HG02798 (cell line): ENCODE data around the gene SYNPO2.
"Not testable (repeated sequence)": the region's sequence is repeated elsewhere in the genome, so short reads cannot be mapped to it uniquely, and the experiment has no call there.

Experiments
- ATAC-seq: cut with Tn5 transposase; IDR thresholded peaks from one replicate; pipeline ENCODE4 v1.9.1; 2021; ENCODE audit warnings: mild to moderate bottlenecking; ENCODE audit not compliant: unreplicated experiment, poor library complexity

SYNPO2 gene

DNA sequence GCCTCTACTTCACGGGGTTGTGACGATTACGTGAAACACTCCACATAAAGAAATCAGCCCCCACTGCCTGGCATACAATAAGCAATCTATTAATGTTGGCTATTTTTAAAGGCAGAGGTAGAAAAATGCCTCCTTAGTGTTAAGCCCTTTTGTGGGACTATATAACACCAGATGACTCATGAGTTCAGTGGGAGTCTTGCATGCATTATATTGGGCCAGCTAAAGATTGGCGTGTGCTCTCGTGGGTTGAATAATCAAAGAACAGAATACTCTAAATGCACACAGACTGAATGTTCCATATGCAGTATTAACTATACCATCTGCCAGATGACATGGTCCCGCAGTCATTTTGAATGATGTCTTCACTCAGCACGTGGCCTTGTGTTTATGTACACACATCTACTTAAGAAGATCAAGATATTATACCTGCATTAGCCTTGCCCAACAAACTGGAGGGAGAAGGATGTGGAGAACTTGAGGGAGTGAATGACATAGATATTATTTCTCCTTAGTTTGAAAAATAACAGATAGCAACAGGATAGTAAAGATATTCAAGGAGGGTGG is 162.0 kb downstream of the SYNPO2 start:
- no peak for ATAC-seq

DNA sequence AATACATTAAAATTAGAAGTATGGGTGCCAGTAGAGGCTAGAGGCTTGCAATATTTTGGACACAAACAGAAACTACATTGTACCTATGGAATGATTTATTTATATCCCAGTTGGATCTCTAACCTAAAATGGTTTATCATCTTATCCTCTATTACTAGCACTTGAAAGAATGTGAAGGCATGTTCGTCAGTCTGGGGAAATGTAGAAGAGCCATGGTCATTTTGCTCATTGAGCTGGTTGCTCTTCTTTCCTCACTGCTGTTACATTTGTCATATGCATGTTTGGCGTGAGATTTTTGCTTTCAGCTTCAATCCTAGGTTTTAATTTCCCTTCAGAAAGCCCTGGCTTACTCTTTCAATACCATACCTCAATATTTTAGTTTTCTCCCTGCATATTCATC is 164.6 kb downstream of the SYNPO2 start:
- ATAC-seq: no peak

DNA sequence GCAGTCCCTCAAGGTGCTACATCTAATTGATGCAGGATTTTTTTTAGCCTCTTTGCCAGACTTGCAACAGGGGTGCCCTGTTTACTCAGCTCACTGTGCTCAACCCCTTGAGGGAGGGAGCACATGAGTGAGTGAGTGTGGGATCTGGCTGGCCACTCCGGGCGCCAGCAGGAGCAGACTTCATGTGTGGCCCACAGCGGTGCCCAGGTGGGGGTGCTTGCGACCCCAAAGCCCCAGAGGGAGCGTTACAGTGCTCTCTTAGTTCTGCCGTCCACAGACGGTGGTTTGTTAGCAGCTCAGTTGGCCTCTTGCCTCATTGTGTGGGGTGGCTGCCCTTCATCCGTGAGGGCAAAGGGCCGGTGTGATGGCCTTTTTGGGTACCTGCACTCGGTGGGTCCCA is 165.3 kb downstream of the SYNPO2 start:
- no peak for ATAC-seq

DNA sequence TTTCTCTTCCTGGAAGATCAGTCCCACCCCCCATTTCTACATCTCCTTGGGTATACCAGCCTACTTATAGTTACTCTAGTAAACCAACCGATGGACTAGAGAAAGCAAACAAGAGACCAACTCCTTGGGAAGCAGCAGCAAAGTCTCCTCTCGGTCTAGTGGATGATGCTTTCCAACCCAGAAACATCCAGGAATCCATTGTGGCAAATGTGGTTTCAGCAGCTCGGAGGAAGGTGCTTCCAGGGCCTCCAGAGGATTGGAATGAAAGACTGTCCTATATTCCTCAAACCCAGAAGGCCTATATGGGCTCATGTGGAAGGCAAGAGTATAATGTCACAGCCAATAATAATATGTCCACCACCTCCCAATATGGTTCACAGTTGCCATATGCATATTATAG is 168.8 kb downstream of the SYNPO2 start:
- no peak for ATAC-seq

DNA sequence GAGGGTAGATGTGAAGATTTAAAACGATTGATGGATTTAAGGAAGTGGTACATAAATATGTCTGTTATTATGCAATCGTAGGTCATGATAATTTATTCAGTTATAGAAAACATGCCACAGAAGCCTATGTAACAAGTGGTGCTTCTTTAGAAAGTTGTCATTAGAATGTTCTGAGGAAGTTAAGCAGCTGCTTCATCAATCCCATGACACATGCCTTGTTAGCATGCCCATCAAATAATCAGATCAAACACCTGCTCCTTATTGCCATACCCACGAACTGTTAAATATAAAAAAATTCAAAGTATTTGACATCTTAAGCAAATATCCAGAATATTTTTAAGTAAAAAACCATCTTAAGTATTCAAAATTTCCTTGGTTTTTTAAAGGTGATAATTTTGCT is 170.6 kb downstream of the SYNPO2 start:
- ATAC-seq: no peak

DNA sequence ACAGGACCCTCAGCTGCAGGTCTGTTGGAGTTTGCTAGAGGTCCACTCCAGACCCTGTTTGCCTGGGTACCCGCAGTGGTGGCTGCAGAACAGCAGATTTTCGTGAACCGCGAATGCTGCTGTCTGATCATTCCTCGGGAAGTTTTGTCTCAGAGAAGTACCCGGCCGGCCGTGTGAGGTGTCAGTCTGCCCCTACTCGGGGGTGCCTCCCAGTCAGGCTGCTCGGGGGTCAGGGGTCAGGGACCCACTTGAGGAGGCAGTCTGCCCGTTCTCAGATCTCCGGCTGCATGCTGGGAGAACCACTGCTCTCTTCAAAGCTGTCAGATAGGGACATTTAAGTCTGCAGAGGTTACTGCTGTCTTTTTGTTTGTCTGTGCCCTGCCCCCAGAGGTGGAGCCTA is 178.5 kb downstream of the SYNPO2 start:
- ATAC-seq: not testable (repeated sequence)

DNA sequence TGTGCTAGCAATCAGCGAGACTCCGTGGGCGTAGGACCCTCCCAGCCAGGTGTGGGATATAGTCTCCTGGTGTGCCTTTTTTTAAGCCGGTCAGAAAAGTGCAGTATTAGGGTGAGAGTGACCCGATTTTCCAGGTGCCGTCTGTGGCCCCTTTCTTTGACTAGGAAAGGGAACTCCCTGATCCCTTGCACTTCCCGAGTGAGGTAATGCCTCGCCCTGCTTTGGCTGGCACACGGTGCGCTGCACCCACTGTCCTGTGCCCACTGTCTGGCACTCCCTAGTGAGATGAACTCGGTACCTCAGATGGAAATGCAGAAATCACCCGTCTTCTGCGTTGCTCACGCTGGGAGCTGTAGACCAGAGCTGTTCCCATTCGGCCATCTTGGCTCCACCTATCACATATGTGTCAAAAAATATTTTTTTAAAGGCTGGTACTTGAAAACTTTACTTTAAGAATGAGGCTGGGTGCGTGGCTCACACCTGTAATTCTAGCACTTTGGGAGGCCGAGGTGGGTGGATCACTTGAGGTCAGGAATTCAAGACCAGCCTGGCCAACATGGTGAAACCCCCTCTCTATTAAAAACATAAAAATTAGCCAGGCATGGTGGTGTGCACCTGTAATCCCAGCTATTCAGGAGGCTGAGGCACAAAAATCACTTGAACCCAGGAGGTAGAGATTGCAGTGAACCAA is 179.2 kb downstream of the SYNPO2 start:
- not testable (repeated sequence) for ATAC-seq

DNA sequence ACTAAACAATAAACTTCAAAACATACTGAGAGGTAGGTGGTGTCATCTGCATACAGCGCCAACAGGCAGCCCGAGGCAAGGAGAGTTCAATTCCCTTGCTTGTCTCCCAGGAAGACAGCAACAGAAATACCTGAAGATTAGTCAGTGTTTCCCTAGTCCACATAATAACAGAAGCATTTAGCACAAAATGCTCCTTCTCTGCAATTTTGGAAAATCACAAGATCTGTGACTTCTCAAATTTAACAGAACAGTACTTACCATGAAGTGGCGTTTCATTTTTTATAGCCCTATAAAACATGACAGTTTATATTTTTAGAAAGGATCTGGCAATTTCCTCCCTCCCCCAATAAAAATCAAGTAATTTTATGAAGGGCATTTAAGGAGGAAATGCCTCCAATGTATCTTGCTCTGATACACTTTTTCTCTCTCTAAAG is 179.9 kb downstream of the SYNPO2 start:
- ATAC-seq: no peak

DNA sequence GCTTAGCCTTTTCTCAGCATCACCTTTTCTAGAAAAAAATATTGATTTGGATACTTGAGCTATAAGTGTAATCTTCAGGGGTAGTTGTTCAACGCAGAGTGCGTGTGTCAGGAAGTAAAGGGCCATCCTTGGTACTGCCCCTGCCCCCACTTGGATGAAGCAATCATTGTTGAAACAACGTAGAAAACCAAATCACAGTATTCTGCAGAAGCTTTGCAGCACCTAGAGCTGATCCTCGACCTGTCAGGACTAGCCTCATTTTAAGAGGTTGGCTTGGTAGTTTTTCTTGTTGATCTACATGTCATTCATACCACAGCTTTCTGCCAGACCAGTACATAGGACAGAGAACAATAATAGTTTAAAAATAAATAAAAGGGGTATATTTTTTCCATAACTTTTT is 181.6 kb downstream of the SYNPO2 start:
- no peak for ATAC-seq

DNA sequence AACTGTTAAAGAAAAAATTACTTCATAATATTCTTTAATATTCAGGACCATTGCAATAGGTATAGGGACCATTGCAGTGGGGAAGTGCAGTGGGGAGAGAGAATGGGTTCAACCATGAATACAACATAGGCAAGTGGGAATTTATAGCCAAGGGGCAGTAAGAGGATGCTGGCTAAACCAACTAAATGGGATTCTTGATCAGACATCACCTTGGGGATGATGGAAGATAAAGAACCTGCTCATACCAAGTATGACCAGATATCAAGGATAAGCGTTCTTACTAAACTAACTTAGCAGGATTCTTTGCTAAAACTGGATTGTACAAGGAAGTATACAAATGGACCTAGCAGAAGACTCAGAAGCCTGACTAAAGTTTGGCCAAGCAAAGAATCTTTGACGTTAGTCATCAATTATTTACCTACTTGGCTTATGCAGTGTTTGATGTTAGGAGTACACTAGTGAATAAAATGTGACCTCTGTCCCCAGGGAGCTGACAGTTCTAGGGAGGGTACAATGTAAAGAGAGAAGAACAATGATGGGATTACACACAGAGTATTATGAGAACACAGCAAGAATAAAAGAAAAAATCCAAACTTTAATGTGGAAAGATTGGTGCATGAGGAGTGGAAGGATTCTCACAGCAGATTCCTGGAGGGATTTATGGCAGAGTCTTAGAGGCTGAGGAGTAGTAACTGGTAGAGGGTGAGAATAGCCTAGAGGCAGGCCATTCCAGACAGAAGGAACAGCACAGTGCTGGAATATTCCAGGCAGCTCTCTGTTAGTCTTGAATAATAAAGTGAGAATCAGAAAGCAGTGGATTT is 192.3 kb downstream of the SYNPO2 start:
- no peak for ATAC-seq

DNA sequence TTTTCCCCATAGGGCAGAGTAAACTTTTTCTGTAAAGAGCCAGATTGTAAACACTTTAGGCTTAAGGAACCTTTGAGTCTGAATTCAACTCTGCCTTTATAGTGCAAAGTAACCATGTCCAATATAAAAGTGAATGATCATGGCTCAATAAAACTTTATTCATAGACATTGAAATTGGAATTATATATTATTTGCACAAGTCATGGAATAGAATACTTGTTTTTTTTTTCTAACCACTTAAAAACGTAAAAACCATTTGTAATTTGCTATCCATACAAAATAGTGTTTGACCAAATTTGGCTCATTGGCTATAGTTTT is 192.8 kb downstream of the SYNPO2 start:
- ATAC-seq: no peak

DNA sequence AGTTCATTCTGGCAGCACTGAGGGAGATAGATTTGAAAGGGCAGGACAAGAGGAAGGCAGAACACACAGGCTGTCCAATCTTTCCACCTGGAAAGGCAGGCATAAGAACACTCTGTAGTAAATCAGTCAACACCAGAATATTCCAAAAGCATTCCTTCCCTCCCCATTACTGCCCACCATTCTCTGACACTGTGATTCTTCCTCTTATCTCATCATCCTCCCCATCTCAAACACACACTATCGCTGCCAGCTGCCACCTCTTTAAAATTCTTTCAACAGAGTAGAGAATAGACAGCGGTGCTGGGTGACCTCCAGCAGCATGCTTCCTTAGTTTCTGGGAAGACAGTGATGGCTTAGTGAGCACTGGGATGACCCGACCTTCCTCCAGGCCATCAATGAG is 193.3 kb downstream of the SYNPO2 start:
- ATAC-seq: no peak

DNA sequence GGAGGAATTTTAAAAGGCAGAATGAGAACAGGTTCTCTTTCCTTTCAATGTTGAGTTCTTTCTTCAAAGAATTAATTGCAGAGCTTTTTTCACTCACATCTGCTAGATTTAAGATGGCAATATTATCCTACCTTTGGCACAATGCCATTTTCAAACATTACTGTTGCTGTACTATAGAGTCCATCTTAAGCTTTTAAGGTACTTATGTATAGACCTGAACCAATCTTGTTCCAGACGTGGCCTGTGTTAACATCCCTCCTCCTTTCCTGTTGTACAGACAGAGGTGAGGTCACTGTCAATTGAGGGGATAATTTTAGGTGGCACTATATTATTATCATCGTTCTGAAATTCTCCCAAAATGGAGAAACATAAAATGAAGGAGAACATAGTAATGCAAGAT is 194.0 kb downstream of the SYNPO2 start:
- ATAC-seq: no peak

DNA sequence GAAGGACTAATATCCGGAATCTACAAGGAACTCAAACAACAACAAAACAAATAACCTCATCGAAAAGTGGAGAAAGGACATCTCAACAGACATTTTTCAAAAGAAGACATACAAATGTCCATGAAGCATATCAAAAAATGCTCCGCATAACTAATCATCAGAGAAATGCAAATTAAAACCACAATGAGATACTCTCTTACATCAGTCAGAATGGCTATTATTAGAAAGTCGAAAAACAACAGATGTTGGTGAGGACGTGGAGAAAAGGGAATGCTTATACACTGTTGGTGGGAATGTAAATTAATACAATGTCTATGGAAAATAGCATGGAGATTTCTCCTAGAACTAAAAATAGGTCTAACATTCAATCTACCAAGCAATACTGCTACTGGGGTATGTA is 195.9 kb downstream of the SYNPO2 start:
- ATAC-seq: no peak

DNA sequence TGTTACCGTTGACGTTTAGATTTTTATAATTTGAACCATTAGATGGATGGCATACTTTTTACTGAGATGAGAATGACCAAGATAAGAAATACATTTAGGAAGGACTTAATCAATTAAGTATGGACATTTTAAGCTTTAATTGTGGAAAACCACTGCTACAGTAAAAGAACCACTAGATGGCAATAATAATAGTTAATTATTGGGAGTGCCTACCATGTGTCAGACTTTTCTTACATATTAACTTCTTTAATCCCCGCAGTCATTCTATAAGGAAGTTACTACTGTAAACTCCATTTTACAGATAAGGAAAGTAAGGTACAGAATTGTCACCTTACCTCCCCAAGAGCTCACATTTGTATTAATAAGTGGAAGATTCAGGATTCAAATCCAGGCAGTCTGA is 198.5 kb downstream of the SYNPO2 start:
- ATAC-seq: no peak

DNA sequence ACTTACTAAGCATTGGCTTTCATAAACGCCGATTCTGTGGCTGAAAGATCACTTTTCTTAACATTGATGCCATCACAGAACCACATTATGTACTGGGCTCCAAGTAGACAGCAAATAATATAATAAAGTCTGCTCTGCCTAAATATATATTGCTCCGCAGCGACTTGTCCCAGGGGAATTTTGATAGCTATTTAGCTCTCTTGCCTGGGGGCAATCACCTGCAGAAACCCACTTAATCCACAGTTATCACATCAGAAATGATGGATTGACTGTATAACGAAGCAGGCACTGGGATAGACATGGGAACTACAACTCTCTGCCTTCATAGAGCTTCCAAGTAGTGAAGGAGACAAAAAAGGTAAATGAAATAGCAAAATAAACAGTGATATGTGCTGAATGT is 199.0 kb downstream of the SYNPO2 start:
- ATAC-seq: no peak

DNA sequence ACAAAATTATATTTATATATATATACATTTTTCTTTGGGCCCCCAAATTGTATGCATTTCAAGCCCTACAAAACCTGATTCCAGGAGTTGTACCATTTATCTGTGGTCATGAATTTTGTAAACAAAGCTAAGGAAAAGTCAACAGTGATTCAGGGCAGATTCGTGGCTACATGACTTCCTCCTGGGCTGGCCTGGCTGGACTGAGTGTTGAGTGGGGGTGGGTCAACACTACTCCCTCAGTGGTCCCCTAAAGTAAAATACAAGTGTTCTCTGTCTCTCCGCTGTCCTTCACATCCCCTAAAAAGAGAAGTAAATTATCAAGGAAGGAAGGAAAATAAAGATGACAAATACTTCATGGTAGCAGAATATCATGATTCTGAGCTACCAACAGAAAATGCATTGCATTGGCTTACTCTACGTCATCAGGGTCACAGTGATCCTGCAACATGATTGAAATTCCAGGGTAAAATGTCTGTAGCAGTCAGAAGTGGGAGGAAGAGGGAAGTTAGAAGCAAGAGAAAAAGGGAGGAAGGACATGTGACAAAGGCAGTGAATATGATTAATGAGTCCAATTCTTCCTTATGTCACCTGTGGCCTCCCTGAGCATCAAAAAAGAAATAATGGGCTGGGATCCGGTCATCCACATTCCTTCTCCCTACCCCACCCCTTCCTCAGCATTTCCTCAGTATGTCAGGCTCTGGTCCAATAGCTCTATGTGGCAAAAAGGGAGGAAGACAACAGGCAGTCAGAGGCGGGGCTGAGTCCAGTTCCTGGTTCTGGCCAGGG is 204.6 kb downstream of the SYNPO2 start:
- ATAC-seq: no peak

DNA sequence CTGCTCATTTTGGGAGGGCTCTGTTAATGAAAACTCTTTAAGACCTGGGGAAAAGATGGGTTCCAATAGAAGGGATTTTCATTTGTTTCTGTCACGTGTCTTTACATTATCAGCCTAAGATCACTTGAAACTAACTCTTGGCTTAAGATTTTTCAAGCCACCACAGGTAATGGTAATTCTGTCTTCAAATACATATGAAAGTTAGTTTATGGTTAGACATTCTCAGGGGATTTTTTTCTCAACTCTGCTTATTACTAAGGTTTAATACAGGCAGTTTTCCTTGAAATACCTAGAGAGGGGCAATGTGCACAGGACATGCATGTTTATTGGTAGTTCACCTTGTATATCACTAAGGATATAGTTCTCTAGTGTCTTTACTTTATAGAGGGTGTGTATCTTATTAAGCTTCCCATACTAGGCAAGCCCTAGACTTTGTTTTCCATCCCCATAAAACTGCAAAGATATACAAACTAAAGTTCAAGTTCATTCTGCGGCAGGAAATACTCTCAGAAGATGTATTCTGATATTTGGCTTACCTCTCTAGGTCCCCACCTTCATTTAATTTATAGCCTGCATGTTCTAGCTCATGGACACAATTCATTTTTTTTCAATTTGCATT is 208.7 kb downstream of the SYNPO2 start:
- ATAC-seq: no peak

DNA sequence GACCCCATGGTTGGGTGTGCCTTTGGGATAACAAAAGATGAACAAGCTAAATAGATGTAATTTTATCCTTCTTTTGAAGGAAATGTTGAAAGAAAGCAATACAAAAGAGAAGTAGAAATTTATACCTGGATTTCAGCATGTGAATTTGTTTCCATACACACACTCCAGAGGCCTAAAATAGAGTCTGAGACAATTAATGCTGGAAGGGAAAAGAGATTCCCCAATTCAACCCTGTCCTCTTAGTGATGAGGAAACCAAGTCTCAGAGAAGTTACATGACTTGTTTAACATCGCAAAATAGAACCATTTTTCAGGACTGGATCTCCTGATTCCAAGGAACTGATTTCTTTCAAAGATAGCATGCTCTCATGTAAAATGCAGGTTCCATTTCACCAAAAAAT is 209.7 kb downstream of the SYNPO2 start:
- ATAC-seq: no peak

DNA sequence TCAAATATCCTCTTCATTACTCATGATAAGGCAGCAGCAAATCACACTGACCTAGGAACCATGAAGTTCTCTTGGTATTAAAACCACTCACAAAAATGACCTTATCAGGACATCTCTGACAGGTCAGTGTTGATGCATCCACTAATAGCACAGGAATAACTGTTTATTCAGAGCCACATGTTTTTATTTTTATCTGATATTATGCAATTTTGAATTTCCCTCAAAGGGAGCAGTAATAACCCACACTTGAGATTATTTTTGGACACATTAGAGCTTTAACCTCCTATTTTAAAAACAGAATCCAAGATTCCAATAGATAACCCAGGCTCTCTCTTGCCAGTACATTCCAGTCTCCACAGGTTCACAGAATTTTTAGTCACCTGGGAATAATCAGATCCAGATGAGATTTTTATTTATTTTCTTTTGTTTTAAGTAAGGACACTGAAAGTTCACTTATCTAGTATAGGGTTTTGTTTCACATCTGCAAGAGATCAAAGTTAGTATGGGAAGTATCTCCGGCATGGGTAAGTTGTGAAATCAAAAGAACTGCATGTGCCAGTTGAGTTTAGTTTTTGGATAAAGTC is 210.7 kb downstream of the SYNPO2 start:
- ATAC-seq: no peak
